ENCODE results near the gene C16orf86.
"Not testable (repeated sequence)": the region's sequence is repeated elsewhere in the genome, so short reads cannot be mapped to it uniquely, and the experiment has no call there.

C16orf86 gene

DNA sequence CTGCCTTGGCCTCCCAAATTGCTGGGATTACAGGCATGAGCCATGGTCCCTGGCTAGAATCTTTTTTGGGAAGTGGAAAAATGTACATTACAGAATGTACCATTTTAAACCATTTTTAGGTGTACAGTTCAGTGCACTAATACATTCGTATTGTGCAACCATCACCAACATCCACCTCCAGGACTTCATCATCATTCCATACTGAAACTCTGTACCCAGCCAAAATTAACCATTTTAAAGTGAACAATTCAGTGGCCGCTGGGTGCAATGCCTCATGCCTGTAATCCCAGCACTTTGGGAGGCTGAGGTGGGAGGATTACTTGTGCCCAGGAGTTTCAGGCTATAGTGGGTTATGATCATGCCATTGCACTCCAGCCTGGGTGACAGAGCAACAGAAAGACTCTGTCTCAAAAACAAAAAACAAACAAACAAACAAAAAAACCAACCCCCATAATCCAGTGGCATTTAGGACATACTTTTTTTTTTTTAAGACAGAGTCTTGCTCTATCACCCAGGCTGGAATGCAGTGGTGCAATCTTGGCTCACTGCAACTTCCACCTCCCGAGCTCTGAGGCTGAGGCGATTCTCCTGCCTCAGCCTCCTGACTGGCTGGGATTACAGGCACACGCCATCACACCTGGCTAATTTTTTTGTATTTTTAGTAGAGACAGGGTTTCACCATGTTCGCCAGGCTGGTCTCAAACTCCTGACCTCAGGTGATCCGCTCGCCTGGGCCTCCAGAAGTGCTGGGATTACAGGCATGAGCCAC, 27.1 kb downstream of the C16orf86 start:
- DNase-seq (ENCODE audit: low read depth in 2 of 2): not testable (repeated sequence)

DNA sequence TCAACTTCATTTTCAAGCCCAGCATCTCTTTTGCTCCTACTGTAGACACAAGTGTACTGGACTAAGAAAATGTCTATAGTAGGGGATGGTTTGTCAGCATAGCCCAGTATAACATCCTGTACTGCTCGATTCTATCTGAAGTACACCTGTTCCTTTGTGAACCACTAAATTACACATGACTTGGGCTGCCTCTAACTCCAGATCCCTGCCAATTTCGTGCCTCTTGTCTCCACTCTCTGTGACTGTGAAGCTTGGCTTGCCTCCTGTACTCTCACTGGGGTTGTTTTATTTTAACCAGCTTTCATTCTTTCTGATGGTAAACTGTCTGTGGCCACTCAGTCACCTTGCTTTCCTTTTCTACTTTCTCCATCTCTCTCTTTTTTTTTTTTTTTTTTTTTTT, 28.0 kb downstream of the C16orf86 start:
- DNase-seq (ENCODE audit: low read depth in 2 of 2): no peak

DNA sequence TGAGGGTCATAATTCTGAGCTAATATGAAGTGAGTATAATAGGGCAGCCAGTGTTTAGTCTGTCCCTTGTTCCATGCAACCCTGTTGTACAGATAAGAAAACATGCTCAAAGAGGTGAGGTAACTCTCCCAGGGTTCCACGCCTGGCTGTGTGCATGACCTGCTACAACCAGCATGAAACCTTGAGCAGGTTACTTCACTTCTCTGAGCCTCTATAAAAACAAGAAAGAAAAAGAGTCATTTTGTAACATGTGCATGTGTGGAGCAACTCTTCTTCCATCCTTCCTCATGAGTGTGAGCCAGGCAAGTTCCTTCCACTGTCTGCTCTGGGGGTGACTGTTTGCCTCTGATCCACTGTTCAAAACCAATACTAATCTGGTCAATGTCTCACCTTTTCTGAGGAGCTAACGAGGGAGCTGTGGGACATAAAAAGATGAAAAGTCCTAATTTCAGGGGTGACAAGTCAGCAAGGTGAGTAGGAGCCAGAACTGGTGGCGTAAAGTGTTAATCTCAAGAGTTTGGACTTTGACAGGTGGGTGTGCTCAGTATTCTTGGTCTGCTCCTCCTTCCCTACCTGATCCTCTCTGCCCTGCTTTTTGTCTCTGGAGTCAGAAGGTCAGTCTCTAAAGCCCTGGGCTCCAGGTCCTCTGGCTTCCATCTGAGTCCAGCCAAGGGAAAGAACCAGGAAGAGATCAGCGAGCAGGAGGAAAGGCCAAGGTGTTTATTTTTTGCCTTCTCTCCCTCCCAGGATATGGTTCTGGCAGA, 31.0 kb downstream of the C16orf86 start:
- no peak for DNase-seq (ENCODE audit: low read depth in 2 of 2)

DNA sequence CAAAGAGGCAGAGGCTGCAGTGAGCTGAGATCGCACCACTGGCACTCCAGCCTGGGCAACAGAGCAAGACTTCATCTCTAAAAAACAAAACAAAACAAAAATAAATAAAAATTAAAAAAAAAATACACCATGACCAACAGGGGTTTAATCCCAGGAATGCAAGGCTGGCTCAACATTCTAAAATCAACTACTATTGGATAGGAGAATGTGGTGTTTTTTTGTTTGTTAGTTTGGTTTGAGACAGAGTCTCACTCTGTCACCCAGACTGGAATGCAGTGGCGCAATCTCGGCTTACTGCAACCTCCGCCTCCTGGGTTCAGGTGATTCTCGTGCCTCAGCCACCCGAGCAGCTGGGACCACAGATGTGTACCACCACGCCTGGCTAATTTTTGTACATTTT, 32.7 kb downstream of the C16orf86 start:
- no peak for DNase-seq (ENCODE audit: low read depth in 2 of 2)

DNA sequence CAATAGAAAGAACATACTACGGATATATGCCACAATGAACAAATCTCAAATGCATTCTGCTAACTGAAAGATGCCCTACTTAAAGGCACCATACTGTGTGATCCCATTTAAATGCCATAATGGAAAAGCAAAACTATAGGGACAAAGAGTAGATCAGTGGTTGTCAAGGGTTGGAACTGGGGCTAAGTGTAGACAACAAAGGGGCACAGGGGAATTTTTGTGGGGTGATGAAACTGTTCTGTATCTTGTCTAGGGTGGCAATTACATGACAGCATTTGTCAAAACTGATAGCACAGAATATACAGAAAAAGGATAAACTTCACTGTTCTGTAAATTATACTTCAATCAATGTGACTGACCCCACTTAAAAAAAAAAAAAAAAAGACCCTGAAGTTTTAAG, 34.8 kb downstream of the C16orf86 start:
- no peak for DNase-seq (ENCODE audit: low read depth in 2 of 2)

DNA sequence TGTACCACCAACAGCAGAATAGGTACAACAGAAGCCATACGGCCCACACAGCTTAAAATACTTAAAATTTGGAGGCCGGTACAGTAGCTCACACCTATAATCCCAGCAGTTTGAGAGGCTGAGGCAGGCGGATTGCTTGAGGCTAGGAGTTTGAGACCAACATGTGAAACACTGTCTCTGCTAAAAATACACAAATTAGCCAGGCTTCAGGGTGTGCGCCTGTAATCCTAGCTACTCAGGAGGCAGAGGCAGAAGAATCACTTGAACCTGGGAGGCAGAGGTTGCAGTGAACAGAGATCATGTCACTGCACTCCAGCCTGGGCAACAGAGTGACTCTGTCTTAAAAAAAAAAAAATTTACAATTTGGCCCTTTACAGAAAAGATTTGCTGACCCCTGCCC, 35.5 kb downstream of the C16orf86 start:
- DNase-seq (ENCODE audit: low read depth in 2 of 2): no peak

DNA sequence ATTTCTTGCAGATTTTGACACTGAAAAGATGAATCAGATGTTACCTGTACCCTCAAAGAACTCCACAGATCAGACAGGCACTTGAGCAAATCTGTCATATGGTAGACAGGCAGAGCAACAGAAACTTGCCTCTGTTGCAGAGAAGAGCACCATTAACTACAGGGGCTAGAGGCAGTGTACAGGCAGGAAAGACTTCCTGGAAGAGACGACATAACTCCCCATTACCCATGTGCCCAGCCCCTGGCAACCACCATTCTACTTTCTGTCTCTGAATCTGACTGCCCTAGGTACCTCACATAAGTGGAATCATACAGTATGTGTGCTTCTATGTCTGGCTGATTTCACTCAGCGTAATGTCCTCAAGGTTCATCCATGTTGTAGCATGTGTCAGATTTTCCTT, 37.0 kb downstream of the C16orf86 start:
- DNase-seq (ENCODE audit: low read depth in 2 of 2): no peak

DNA sequence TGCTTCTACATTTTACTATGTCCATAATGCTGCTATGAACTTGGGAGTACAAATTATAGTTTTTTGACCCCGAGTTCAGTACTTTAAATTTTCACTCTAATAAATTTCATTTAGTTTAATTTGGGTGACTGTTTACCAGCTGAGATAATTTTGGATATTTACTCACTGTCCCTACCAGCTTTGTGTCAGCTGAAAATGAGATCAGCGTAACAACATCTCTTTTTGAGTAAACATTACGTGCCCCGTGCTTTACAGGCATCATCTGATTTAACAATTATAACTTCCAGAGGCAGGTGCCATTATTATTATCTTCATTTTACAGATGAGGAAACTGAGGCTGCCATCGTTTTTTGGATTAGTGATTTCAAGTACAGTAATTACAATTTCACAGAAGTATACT, 37.5 kb downstream of the C16orf86 start:
- DNase-seq (ENCODE audit: low read depth in 2 of 2): no peak

DNA sequence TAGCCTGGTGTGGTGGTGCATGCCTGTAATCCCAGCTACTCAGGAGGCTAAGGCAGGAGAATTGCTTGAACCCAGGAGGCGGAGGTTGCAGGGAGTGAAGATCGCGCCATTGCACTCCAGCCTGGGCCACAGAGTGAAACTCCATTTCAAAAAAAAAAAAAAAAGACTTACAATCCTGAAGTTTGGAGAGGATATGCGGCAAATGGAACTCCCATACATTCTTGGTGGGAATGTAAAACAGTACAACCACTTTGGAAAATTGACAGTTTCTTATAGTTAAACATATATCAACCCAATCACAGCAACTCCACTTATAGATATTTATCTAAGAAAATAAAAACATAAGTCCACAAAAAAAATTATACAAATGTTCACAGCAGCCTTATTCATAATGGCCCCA, 40.6 kb downstream of the C16orf86 start:
- no peak for DNase-seq (ENCODE audit: low read depth in 2 of 2)

DNA sequence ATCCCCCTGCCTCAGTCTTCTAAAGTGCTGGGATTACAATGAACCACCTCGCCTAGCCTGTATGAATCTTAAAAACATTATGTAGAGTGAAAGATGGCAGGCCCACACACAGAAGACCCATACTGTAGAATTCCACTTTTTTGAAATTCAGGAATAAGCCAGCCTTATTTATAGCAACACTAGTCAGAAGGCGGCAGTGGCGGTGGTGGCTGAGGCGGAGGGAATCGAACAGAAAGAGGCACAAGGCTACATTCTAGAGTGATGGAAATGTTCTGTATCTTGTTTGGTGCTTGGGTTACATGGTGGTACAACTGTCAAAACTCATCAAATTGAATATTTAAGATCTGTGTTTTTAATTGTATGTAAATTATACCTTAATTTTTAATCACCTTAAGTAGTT, 41.2 kb downstream of the C16orf86 start:
- no peak for DNase-seq (ENCODE audit: low read depth in 2 of 2)

DNA sequence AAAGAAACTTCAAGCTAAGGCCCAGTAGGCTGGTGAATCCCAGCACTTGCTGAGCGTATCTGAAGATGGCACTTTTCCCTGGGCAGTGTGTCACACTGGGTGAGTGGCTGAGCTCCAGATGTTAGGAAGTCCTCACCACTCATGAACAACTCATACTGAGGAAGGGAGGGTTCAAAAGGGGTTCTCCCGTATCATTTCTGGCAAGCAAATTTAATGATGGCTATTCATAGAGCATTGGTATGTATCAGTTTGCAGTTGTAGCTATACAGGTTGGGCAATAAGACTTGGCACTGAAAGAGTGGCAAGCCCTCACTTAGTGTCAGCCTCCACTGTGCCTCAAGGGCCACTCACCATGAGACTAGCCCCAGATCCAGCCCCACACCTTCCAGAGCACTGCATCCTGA, 41.8 kb downstream of the C16orf86 start:
- no peak for DNase-seq (ENCODE audit: low read depth in 2 of 2)

DNA sequence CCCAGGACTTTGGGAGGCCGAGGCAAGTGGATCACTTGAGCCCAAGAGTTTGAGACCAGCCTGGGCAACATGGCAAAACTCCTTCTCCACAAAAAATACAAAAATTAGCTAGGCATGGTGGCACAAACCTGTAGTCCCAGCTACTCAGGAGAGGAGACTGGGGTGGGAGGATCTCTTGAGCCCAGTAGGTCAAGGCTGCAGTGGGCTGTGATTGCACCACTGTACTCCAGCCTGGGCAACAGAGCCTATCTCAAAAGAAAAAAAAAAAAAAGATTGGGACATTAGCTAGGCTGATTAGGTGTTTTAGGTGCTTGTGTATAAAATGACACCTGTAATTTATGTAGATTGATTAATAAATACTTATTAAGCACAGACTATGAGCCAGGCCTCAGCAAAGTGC, 42.4 kb downstream of the C16orf86 start:
- DNase-seq (ENCODE audit: low read depth in 2 of 2): no peak

DNA sequence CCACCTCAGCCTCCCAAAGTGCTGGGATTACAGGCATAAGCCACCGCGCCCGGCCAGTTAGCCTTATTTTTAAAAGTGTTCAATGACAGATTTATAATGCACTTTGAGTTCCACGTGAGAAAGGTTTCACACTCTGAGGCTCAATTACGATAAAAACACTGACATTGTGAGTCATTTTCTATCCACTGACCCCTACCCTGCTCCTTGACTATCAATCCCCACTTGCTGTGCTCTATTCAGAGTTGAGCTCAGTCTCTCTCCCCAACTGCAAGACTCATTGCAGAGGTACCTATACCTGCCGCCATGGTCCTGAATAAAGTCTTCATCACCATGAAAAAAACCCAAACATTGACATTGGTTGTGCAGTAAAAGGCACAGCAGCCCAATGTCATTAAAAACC, 44.0 kb downstream of the C16orf86 start:
- no peak for DNase-seq (ENCODE audit: low read depth in 2 of 2)

DNA sequence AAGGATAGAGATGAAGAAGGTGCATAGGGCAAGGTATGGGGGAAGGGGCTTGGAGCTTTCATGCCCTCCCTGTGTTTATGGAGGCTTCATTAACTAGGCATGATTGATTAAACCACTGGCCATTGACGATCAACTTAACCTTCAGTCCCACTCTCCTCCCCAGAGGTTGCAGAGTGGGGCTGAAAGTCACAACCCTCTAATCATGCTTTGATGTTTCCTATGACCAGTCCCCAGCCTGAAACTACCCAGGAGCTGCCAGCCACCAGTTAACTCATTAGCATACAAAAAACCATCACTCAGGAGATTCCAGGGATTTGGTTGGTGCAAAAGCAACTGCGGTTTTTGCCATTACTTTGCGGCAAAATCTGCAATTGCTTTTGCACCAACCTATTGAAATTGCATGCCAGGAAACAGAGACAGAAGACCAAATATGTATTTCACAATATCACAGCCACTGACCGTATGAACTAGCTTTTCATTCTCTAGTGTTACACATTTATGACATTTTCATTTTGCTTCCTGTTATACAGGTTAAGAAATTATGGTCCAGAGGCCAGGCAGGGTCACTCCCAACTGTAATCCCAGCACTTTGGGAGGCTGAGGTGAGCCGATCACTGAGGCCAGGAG, 47.1 kb downstream of the C16orf86 start:
- DNase-seq (ENCODE audit: low read depth in 2 of 2): no peak

DNA sequence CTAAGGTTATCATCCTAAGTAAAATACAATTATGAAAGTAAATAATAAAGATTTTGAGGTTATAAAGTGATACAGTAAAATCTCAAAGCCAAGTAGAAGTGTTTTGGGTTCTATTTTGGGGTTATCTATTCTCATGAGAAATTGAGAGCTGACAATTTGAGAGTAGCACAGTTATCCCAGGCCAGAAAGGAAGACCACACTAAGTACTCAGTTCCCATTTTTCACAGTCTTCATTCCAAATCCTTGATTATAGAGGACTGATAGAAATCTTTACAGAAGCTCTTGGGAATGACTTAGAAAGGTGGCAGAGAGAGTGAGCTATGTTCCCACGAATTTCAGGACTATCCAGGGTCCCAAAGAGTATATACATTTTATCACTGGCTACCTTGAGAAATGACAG, 47.9 kb downstream of the C16orf86 start:
- DNase-seq (ENCODE audit: low read depth in 2 of 2): no peak

DNA sequence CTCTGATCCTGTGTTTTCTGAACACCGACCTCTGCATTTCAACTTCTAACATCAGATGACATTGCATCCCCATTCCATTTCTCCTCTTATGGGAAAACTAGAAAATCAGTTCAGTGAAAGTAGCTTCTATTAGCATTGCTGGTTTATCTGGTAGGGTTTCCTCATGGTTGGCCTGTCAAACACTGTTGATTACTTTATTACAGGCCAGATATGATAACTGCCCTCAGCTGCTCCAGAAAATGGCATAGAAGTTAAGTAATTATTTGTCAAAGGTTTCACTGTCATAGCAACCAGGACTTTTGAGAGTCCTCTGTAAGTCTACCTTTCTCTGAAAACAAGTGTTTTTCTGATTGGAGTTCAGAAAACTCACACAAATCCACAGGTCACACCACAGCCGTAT, 49.5 kb downstream of the C16orf86 start:
- DNase-seq (ENCODE audit: low read depth in 2 of 2): no peak

Data from stimulated activated CD4-positive, alpha-beta T cell treated with anti-CD3 and anti-CD28 coated beads, Interleukin-12 subunit alpha, Interleukin-12 subunit beta, amount 100 ng/mL, for 24 hours (primary cell).